SIG-M5 treated with dmso at 0.1 percent for 504 hours (cell line): ENCODE data around the gene SPACA7.

Experiments
- DNase-seq: peaks from one replicate; lab custom pipeline; 2025; ENCODE audit not compliant: unreplicated experiment; lab: John Stamatoyannopoulos, UW

Gene SPACA7

GRCh38 chr13:112376050-112376681 lies at the start of gene SPACA7:
Gene SPACA7, plus strand, starts transcription at chr13:112376355. Its CDS starts 31 bp downstream, at chr13:112376386.
- no peak for DNase-seq

GRCh38 chr13:112326821-112327370 lies 49.3 kb upstream of the SPACA7 start:
- no peak for DNase-seq

DNA sequence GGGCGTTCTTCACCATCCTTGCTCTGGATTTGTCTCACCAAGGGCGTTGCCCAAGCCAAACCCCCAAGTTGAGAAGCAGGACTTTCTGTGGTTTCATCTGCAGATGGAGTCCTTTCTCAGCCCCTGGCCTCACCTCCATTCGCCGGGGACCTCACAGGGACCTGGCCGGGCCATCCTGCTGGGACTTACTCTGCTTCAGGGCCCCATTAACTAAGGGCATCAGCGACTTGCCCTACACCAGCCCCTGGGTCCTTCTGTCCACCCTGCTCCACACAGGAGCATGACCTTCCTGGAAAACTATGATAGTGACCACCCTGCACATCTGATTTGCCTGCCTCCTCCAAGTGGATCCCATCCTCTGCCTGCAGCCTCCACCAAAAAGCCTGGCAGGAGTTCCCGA lies 47.2 kb upstream of the SPACA7 start:
- no peak for DNase-seq

GRCh38 chr13:112329376-112329775 lies 46.8 kb upstream of the SPACA7 start:
- no peak for DNase-seq

DNA sequence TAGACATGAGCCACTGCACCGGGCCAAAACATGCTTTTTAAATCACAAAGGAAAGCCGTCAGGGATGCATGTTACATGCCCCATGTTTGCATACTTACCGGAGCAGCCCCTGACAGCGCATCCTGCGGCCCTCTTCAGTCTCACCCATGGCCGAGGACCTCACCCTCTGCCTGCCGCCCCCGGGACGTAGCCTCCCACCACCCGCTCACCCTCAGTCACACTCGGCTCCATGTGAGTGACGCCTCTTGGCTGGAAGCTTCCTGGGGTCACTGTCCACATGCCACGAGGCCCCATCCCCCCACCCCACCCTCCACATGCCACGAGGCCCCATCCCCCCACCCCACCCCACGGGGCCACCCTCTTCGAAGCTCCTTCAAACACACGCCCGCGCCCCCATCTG lies 46.1 kb upstream of the SPACA7 start:
- DNase-seq: no peak

GRCh38 chr13:112330479-112331381 lies 45.4 kb upstream of the SPACA7 start:
- DNase-seq: no peak

- DNase-seq: no peak
These were observed 44.5 kb upstream of the SPACA7 start for GRCh38 chr13:112331675-112332074.

DNA sequence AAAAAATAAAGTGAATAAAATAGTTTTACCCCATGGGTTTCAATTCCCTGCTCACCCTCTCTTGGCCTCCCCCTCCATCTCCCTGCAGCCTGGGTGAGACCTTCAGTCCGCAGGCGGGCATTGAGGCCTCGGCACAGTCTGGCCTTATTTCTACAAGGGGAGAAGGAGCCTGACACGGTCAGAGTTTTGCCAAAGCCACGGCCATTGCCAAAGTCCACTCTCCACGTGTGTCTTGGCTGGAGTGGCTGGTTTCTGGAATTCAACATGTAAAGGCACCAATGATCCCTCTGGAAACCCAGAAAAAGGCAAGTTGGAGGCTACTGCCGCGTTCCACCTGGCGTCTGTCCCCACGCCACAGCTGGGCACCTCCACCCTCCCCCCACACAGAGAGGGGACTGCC lies 43.4 kb upstream of the SPACA7 start:
- DNase-seq: no peak

DNA sequence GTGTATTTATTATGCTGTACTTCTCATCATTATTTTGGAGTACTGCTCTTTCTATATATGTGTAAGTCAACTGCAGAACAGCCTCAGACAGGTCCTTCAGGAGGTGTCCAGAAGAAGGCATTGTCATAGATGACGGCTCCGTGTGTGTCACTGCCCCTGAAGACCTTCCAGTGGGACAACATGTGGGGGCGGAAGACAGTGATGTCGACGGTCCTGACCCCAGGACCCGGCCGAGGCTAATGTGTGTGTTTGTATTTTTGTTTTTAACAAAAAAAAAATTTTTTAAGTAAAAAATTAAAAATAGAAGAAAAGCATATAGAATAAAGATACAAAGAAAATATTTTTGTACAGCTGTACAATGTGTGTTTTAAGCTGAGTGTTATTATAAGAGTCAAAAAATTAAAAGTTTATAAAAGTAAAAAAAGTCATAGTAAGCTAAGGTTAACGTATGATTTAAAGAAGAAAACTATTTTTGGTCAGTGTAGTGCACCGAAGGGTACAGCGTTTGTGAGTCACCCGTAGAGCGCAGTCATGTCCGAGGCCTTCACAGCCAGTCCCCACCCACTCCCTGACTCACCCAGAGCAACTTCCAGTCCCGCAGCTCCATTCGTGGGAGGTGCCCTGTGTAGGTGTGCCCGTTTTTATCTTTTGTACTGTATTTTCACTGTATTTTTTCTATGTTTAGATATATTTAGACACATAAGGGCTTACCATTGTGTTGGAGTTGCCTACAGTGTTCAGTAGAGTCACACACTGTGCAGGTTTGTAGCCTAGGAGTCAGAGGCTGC lies 42.2 kb upstream of the SPACA7 start:
- DNase-seq: no peak

GRCh38 chr13:112335135-112335534 lies 41.0 kb upstream of the SPACA7 start:
- DNase-seq: no peak

GRCh38 chr13:112341446-112341845 lies 34.7 kb upstream of the SPACA7 start:
- no peak for DNase-seq

DNA sequence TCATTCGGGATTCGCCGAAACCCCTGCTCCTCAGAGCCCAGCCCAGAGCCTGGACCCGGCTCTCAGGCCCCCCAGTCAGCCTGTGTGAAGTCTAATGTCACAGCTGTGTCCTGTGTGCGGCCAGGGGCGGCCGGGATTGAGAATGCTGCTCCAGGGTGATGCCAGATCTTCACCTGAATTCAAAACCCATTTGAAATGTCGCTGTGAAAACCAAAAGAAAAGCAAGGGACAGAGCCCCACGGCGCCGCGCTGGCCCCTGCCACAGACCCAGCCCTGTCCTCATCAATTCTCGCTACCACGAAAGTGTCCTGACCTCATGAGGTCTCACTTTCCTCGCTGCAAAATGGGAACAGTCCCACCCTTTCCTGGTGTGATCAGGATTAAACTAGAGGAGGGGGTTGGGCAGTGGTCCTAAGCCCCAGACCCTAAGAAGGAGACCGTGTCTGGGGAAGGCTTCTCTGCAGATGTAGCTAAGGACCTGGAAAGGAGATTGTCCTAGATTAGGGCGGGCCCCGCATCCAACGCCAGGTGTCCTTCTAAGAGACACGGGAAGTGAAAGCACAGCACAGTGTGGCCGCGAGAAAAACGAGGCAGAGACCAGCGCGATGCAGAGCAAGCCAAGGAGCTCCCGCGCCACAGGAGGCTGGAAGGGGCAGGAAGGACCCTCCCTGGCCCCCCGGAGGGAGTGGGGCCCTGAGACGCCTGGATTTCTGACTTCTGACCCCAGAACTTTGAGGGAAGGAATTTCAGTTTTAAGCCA lies 34.0 kb upstream of the SPACA7 start:
- no peak for DNase-seq

DNA sequence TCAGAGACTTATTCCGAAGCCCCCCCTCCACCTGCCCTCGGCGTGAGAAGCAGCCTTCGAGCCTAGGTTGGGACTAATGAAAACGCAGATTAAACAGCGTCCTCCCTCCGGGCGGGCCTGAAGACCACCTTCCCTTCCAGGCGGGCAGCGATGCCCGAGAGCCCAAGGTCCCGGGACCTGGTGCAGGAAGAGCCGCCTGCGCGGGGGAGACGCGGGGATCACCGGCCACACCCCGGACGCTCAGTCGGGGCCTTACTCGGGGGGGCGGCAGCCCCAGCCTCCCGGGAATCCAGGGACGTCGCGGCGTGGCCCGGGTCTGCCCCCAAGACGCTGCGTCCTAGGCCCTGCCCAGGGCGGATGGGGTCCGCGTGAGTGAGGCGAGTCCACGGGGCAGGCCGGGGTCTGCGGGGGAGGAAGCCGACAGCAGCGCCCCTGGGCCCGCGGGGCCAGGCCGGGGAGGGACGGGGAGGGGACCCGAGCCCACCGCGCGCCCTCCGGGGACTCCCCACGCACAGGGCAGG lies 33.3 kb upstream of the SPACA7 start:
- no peak for DNase-seq

DNA sequence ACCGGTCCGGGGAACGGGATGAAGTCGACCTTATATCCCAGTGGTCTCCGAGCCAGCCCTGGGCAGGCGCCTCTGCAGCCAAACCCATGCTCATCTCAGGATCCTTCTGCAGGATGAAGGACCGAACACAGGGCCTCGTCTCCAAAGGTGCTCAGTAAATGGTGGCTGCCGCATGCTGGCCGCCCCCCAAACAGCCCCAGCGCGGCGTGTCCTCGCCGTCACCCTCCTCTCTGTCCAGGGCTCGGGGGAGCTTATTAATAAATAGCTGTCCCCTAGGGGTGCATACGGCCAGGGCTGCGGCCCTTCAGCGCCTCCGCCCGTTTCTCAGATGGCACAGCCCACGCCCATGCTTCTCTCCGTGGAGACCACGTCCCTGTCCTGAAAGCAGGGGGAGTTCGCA lies 32.6 kb upstream of the SPACA7 start:
- DNase-seq: no peak

- no peak for DNase-seq
These were observed 30.4 kb upstream of the SPACA7 start for GRCh38 chr13:112345826-112346172.

DNA sequence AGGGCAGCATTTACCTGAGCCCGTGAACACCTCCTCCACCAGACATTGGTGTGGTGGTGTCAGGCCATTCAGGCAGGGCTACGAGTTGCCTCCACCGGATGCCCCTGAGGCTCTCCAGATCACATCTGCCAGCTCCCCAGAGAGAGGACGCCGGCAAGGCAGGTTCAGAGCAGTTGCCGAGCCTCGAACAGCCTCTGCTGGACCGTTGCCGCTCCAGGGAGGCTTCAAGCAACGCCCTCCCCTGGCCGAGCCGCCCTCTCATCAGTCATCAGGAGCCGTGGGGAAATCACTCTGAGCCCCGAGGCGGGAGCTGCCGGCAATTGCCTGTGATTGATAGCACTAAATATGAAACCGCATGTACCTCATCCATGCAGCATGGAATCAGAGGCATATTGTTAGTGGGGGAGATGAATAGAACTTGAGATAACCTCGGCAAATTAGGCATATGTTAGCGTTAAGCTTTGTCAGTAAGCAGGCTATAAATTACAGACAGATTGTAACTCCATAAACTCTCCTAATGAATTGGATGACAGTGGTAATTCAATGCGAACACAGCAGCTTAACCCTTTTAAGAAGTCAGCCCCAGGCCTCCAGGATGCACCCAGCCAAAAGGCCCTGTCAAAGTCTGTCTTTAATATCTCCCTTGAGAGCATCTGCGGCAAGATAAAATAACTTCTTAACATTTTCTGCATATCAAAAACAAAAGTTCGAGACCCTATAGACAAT lies 29.8 kb upstream of the SPACA7 start:
- DNase-seq: no peak

DNA sequence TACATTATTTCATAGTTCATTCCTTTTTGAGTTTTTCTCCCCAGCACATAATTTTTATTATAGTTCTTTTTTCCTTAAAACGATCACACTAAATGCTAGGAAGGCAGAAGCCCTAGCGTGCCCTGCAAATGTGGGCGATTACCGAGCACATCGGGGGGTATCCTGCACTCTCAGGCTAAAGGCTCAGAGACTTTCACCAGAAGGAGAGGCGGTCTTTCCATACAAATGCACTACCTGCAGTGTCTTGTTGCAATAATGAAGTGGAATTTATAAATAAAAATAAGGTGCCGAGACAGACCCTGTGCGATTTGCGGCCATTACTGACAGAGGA lies 29.3 kb upstream of the SPACA7 start:
- DNase-seq: no peak

DNA sequence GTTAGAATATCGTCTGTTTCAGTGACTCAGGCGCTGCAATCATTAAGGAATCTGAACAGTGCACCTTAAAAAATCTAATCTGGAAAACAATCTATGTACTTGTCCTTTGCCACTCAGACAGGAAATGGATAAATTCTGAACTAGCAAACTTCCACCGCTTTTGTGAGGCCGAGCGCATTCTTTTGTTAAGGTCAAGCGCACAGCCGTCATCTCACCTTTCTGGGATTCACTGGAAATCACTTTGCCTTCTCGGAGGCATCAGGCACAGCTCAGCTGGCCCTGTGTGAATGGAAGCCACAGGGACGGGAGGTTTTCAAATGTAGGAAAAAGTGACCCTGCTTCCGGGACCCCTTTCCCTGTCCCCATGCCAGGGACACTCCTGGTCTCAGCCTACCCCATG lies 28.2 kb upstream of the SPACA7 start:
- DNase-seq: no peak

GRCh38 chr13:112348642-112349345 lies 27.4 kb upstream of the SPACA7 start:
- no peak for DNase-seq
